Measurements from ENCODE around the gene OPALIN.
"Not testable (repeated sequence)": the region's sequence is repeated elsewhere in the genome, so short reads cannot be mapped to it uniquely, and the experiment has no call there.

Gene OPALIN

DNA sequence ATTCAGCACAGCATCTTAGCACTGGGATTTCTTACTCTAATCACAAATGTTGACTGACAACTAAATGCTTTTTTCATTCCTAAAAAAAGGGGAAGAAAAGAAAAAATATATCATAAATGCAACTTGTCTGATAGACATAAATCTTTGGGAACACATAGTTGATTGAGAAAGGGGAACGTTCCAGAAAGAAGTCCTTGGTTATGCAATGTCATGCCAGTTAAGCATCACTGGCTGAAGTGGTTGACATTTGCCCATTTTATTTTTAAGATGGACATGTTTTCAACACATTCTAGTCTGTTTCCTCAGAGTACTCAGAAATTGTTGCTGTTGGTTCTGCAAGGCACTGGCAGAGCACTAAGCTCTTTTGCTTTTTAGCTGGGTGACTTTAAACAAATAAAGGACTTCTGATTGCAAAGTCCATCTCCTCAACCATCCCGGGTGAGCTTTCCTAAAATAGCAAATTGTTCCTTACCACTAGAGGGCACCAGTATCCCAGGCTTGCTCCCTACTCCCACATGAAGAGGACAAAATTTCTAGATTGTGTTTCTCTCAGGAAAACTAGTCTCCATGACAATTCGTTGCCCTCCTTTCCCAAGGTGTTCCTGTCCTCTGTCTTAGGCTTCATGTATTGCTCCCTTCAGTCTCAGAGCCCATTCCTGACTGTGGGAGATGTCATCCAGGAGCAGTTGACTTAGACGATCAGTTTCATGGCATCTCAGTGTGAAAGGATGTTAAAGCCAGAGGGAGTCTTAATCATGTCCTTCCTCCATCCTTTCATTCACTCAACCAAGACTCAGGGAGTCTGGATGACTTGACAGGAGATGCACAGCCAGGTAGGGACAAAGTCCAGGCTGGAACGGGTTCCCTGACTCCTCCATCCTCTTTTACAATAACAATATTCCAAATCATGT is 23.9 kb downstream of the OPALIN start:
- peak; percentile 14 for DNase-seq

DNA sequence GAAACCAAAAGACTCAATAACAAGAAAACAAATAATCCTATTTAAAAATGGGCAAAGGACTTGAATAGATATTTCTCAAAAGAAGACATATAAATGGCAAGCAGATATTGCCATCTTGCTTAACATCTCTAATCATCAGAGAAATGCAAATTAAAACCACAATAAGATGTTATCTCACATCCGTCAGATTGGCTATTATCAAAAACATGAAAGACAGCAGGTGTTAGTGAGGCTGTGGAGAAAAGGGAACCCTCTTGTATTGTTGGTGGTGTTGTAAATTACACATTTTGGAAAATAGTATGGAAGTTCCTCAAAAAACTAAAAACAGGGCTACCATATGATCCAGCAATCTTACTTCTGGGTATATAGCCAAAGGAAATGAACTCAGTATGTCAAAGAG is 25.7 kb downstream of the OPALIN start:
- DNase-seq: no peak

DNA sequence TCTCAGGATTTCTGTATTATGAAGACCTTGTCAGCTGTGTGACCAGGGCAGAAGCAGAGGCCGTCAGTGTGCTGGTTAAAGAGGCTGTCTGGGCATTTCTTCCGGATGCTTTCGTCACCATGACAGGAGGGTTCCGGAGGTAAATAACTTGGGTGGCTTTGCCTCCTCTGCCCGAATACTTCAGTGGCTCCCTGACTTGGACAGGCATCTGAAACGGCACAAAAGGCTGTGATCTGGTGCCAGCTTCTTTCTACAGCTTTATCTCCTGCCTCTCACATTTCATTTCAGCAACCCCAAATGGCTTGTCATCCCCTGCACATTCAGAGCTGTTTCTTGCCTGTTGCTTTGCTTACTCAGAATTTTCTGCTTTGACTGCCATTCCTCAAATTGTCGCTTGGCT is 31.3 kb downstream of the OPALIN start:
- DNase-seq: no peak

DNA sequence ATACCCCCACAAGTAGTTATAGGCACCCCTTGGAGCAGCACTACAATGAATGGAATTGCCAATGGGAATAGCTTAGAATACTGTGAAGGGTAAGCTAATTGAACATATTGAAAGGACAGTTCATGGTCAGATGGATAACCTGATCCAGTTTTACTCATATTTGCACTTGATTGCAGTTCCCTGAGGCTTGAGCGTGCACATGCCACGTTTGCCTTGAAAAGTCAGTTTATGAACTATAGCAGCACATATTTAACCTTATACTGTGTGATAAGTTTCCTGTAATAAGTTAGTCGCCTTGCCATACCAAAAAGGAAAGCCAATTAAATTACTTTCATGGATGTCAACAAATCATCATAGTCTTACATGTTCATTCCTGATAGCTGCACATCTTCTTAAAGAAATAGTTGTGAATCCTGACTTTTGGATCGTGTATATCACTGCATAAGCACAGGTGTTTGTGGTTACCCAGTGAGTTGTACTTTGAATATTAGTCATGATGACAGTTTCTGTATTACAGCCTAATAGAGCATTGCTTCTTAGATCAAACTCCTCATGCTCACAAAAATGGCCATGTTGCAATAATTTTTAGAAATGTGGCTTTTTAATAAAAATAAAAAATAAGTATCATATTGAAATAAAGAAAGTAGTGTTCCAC is 33.0 kb downstream of the OPALIN start:
- no peak for DNase-seq

DNA sequence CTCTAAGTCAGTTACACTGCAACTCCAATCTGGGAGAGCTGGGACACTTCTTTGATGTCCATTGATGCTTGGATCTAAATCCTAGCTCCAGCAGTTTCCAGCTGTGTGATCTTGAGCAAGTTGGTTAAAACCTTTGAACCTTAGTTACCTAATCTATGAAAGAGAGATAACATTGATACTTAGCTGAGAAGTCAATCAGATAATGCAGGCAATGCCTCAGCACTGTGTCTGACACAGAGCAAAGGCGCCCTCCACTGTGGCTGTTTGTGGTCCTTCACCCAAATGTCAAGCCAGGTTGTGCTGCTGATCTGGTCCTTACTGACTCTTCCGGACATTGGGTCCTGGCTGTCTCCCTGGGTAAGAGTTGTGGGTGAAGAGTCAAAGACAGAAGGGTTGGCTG is 34.4 kb downstream of the OPALIN start:
- no peak for DNase-seq

DNA sequence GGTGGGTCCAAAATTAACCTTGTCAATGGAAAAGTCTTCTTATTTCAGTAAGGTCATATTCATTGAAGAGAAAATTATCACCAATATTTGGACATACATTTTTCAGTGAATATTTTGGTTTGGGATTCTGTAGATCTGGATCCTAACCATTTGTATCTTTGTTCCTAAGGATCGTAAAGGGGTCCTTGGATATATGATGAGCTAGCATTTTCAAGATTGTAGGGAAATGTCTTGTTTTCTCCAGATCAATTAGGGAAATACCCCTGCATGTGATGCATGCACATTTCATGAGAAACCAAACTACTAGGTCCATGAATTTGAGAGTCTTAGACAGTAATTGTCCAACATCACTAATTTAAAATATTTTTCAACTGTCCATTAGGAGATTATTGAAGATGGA is 36.5 kb downstream of the OPALIN start:
- no peak for DNase-seq

DNA sequence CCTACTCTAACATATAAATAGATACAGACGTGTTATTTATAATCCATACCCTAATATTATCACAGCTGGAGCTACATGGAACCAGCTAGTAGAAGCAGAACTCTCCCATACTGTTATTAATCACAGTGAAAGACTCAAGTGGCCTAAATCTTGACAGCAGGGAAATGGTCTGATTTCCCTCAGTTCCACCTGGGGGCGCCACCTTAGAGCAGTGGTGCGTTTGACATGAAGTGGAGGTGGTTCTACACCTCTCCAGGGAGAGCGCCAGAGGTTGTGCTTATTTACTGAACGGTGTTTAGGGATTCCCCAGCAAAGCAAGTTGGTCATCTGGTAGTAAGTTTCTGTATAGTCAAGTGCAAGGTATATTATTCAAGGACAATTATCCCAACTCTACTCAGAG is 37.0 kb downstream of the OPALIN start:
- DNase-seq: no peak

DNA sequence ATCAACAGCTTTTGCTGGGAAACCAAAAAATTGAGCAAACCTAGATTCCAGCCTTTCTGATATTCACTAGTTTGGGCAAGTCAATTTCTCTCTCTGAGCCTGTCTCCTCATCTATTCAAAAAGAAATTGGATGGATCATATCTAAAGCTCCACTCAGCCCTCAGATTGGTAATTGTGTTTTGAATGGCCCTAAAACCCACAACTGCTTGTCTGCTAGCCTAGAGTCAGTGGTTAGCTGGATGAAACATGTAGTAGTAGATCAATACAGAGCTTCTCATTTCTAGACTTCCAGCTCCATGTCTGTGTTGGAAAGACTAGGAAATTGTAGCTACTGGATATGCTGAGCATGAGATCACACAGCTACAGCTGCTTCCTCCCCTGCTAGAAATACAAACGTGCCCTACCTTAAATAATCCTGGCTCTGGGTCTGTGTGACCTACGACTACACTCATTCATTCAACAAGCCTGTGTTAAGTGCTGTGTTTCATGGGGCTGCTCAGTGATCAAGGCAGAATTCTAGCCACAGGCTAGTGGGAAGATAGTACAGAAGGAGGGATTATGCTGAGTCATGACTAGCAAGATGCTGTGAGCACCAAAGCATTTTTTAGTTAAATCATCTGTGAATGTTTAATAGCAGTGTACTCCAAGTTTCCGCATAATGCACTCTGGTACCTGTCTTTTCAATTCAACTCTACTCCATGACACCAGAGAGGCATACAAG is 38.9 kb downstream of the OPALIN start:
- DNase-seq: no peak

DNA sequence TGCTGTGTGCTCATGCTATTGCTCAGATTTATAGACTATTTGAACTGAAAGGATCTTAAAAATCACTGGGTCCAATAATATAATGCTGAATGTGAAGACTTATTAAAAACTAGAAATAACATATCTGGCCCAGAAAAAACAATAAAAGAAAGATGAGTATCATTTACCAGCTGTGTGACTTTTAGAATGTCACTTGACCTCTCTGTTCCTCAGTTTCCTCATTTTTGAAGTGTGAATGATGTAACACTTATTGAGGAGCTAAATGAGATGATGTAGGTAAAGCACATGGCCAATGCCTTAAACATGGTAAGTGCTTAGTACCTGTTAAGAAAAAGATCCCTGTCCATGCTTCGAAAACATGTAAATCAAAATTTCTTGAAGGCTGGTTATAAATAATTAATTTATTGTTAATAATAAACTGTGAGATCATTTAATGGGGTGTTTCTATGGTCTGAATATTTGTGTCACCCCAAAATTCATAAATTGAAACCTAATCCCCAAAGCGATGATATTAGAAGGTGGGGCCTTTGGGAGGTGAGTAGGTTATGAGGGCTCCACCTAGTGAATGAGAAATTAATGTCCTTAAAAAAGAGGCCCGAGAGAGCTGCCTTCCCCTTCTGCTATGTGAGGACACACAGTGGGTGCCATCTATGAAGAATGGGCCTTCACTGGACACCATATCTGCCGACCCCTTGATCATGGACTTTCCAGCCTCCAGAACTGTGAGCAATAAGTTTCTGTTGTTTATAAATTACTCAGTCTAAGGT is 41.6 kb downstream of the OPALIN start:
- DNase-seq: no peak

DNA sequence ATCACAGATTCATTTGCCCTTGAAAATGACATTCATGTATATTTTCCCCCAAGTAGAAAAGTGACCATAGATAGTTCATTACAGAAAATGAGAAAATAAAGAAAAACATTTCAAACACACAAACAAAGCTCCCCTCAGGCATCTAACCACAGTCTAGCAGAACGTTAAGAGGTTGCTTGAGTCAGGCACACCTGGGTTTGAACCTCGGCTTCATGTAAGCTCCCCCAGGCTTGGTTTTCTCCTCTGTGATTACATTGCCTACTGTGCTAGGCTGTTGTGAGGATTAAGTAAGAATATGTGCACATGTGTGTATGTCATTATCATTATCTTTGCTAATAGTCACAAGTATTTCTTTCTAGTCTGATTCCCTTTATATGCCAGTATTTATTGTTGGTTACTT is 45.5 kb downstream of the OPALIN start:
- DNase-seq: no peak

DNA sequence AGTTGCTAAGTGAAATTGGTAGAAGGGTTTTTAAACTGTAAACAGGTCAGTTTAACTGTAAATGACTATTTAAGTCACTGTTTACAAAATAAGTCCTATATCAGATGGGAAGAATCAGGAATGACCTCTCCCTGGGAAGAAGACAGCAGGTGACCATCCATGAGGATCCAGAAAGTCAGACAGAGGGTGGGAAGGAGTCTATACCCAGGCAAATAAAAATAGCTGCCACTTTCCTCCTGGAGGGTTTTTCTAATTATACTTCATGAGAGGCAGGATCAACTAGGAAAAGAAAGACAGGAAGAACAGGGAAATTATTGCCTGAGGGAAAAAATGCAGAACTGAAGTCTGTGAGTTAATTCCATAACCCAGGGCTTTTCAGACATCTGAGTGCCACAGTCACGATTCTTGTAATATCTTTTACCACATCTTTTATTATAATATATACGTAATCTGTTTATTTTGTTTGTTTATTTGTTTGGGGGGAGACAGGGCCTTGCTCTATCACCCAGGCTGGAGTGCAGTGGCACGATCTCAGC is 47.6 kb downstream of the OPALIN start:
- no peak for DNase-seq

DNA sequence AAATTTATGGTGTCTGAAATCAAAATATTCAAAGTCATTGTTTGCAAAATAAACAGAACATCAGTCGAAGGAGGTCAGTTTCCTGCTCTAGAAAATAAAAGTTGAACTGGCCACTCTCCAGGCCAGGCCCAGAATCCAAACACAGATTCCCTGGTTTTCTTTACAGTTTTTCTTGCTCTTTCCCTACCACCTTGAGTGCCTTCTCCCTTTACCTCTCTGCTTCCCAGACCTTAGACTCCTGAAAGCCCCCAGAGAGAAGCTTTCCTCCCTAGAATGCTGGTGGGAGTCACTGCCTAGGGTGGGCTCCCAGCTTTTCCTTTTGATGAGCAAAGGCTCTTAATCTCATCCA is 48.5 kb downstream of the OPALIN start:
- no peak for DNase-seq

DNA sequence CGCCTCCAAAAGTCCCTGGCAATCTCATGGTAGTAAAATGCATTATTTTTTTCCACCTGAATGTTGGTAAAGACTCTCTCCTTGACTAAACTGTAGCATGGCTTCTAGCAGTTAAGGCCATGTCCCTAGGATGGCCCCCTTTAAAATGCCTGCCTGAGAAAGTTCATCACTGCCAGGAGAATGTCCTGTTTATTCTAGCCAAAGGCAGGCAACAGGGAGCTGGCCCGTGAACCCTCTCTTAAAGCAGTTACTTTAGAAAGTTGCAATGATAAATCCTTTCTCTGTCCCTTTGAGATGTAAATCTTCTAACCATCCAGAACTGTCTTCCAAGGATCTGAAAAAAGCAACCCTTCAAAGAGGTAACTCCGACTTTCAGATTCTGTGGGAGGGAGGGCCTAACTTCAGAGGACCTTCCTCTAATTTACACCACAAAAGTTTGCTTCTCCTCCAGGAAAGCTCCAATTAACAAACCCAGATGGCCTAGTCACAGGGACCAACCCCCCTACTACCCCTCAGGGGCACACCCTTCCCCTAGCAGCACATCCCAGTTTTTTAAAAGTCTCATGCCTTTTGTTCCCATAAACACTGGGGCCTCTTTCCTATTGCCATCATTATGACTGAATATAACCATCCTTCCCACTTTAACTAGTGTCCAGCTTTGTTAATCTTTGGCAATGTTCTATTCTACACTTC is 49.0 kb downstream of the OPALIN start:
- DNase-seq: no peak

DNA sequence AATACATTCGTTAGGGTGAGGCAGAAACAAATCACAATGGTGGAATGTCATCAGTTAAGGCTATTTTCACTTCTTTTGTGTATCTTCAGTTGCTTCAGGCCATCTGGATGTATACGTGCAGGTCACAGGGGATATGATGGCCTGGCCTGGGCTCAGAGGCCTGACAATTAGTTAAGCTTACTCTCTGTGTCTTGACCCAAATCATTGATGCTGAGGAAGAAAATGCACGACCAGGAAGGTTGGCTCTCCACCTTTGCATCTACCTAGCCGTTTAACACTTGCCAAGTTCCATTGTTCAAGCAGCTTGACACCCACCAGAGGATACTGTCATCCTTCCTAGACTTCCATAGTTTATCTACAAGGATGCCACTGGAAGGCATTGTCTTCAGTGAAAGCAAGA is 49.9 kb downstream of the OPALIN start:
- DNase-seq: not testable (repeated sequence)

DNA sequence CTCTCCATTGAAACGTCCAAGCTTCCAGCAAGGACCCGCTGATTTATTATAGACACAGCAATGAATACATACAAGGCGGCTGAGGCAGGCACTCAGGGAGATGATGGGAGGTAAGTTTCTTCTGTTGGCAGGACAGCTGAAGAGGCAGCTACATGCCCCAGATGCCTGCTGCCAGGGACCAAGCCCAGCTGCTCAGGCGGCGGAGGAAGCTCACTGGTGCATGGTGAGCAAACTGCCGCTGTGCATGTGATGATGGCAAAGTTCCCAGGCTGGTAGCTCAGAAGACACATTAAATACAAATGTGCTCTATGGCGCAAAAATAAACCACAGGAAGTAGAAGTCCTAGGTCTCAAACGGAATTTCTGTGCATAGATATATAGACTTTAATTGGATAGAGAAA is 52.3 kb downstream of the OPALIN start:
- DNase-seq: peak; percentile 75

DNA sequence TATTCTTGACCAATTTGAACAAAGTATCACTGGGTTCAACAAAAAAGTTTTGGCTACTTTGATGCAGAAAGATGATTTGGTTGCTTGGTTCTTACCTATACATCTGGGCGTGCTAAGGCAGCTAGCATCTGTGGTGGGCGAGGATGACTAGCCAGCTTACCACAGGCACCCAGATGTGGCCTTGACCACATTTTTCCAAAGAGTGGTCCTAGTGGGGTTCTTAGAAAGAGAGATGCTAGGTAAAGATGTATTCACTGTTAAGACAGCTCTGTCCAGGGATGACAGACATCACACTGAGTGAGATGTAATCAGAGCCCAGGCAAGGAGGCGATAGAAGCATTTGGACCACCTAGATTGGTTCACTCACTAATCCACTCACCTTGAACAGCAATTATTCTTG is 53.8 kb downstream of the OPALIN start:
- no peak for DNase-seq

DNA sequence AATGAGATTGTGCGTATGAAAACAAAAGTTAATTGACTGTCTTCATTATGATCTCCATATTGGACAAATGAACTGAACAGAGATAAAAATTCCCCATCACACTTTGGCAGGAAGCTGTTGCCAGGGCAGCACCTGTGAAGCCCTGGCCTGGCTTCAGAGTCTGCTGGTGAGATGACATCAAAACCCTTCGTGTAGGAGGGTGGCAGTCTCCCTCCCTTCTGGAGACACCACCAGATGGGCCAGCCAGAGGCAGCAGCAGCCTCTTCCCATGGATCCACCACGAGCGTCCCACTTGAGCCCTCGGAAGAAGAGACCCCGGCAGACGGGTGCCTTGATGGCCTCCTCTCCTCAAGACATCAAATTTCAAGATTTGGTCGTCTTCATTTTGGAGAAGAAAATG is 54.6 kb downstream of the OPALIN start, which contains the start of gene DNTT:
DNTT (plus strand) TSS at position 205 of the 400 bp plus-strand sequence; CDS start at position 269, 64 bp downstream.
- no peak for DNase-seq

DNA sequence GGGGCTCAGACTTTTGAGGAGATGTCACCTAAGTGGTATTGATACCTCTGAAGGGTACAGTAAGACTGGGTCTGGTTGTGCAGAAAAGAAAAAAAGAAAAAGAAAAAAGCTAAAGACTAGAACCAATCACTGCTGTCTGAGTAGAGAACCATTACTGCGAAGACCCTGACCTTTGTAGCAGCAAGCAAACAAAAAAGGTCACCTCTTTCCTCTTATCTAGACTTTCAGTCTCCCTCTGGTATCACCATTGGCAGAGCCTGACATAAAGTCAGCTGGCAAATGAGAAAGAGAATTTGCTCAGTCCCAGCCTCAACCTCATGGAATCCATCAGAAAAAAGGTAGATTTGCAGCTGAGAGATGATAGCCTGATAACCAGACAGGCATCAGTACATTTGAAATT is 57.2 kb downstream of the OPALIN start:
- DNase-seq: no peak

DNA sequence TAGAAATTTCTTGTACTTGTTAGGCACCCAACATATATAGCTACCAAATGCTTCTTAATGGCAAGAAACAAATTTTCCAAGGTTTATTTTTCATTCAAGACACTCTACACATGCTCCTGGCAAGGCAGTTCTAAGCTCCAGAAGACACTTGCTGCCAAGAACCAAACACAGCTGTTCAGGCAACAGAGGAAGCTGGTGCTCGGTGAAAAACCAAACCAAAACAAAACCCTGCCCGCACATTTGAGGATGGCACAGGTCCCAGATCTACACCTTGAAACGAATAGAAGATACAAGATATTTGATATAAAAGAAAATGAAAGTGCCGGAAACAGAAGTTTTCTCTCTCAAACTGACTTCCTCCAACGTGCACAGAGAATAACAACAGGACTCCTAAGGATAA is 59.4 kb downstream of the OPALIN start:
- no peak for DNase-seq

DNA sequence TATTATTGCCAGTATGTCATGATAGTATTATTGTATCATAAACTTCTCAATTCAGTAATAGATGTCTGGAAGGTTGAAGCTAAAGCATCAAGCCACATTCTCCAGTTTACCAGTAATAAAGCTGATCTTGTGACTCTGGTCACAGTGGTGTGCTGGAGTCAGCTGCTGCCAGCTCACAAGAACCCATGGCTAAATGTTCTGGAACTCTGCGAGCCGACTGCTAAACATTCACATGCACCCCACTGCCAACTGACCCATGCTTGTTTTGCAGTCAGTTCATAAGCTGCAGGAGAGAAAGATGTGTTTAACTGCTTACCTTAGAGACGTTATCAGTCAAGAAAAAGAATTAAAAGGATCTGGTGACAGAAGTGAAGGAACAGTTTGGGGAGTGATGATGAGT is 60.4 kb downstream of the OPALIN start:
- no peak for DNase-seq

DNA sequence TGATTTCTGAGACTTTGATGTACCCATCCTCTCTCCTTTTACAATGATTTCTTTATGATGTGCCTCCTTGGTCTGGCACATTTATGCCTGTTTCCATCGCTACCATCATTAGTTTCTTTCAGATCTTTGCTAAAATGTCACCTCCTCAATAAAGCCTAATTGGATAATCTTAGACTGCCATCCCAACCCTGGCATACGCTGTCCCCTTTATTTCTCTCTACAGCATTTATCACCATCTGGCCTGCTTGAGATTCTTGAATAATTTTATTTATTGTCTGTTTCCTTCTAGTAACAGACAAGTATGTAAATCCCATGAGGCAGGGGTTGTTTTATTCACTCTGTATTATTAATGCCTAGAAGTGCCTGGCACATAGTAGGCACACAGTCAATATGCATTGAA is 61.3 kb downstream of the OPALIN start:
- no peak for DNase-seq

DNA sequence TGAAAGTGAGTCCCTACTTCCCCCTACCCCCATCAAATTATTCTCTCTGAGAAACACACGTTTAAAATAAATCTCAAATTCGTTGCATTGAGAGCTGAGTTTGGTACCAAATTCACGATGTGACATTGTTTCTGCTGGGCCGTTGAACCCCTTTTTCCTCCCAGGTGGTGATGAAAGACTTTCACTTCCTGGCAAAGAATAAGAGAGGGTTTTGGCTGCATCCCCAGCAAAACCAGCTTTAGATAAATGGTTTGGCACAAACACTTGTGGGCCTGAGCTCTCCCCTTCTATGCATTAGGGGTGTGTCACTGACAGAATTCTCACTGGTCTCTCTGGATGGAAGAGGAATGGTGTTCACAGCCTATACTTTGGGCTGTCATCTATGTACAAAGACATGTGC is 63.3 kb downstream of the OPALIN start:
- no peak for DNase-seq
